ENCODE results near the gene NUDT9.
"Not testable (repeated sequence)": the region's sequence is repeated elsewhere in the genome, so short reads cannot be mapped to it uniquely, and the experiment has no call there.

NUDT9 gene, protein sequence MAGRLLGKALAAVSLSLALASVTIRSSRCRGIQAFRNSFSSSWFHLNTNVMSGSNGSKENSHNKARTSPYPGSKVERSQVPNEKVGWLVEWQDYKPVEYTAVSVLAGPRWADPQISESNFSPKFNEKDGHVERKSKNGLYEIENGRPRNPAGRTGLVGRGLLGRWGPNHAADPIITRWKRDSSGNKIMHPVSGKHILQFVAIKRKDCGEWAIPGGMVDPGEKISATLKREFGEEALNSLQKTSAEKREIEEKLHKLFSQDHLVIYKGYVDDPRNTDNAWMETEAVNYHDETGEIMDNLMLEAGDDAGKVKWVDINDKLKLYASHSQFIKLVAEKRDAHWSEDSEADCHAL

DNA sequence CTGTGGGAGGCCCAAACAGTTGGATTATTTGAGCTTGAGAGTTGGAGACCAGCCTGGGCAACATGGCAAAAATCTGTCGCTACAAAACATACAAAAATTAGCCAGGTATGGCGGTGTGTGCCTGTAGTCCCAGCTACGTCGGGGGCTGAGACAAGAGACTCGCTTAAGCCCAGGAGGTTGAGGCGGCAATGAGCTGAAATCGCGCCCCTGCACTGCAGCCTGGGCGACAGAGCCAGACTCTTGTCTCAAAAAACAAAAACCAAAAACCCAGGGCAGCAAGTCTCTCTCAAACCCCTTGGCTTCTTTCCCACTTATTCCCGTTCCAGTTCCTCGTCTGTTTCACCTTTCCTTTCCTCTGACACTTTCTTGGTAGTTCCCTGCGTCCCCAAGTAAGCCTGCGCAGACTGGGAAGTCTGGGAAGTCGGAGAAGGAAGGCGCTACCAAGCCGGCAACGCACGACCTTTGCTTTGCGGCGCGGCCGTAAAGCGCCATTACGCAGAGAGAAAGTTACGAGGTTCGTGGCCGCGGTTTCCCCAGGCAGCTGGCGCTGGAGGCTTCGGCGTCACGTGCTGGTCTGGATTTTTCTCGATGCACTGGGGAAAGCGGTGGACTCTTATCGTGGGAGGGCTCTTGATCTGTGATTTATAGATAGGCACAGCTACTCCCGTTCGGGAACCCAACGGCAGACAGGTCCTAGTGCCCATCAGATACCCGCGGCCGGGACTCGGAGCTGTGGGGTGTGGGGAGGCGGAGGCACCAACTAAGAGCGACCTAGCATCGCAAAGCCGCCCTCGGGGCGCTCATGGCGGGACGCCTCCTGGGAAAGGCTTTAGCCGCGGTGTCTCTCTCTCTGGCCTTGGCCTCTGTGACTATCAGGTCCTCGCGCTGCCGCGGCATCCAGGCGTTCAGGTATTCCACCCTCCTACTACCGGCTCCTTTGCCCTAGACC is at the start of gene NUDT9:
TSS of gene NUDT9 (plus strand) at position 470 of the 949 bp plus-strand sequence. CDS start at position 803, 333 bp downstream.
- Mint-ChIP-seq H3K4me1 (peaks cover 24% of the 10 kb centered on the region), H3K36me3 (no peaks in the 10 kb centered on the region), H3K9me3 (no peaks in the 10 kb centered on the region), H3K27me3 (no peaks in the 10 kb centered on the region), H3K27ac (peak within 1 kb of the TSS; percentile 94), H3K4me3 (peak within 1 kb of the TSS; percentile 99)
- peak; percentile 96 for ATAC-seq

DNA sequence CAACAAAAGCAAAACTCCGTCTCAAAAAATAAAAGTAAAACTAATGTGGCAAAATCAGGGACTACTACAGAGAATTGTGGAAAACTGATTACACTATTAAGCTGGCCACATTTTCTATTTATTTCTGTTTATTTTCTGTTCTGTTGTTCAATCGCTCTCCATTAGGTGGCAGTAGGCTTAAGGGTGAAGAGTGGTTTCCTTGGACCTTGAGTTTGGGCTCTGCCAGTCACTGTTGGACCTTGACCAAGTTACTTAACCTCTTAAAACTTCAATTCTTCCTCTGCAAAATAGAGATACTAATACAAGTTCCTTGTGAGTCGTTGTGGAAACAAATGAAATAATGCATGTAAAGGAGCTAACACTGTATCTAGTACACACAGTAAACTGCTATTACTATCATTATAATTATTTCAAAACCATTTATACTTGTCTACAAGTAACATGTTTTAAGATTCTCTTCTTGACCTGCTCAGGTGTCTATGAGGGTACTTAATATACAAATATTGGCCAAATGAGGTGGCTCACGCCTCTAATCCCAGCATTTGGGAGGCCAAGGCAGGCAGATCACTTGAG is 46.6 kb upstream of the NUDT9 start:
- no peaks in the 10 kb centered on the region for H3K27me3 Mint-ChIP-seq
- H3K36me3 Mint-ChIP-seq: peaks cover 14% of the 10 kb centered on the region
- H3K27ac Mint-ChIP-seq: no peak overlapping the region
- no peak overlapping the region for H3K4me3 Mint-ChIP-seq
- H3K4me1 Mint-ChIP-seq: peaks cover 5% of the 10 kb centered on the region
- no peaks in the 10 kb centered on the region for H3K9me3 Mint-ChIP-seq
- ATAC-seq: no peak

DNA sequence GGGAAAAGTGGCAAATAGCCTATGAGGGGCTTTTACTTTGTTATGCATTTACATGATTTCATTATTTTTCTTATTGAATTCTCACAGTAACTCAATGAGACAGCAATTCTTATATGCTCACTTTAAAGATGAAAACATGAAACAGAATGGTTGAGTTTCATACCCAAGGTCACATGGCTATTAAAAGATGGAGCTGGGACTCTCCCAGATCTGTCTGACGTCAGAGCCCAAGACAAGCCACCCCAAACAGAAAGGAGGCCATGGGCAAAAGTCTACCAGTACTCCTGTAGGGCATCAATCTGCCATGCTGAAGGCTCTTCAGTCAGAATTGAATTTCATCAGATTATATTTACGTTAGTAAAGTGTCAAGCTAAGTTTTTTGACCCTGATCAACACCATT is 44.6 kb upstream of the NUDT9 start:
- H3K27me3 Mint-ChIP-seq: no peaks in the 10 kb centered on the region

DNA sequence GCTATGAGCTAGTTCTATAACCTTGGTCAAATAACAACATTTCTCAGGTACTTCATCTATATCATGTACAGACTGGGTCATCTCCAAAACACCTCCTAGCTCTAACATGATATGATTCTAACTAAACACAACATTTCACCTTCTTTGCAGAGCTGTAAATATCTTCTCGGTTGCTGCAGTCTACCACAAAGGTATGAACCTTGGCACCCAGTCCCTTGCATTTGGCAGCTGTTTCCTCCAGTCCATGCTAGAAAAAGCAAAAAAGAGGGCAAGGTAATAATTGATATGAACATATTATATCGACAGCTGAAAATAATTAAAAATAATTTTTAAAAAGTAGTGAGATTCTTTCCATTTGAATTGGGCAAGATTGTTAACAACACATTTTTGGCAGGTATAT is 40.3 kb upstream of the NUDT9 start:
- no peak overlapping the region for H3K4me3 Mint-ChIP-seq
- peaks cover 37% of the 10 kb centered on the region for H3K36me3 Mint-ChIP-seq
- no peaks in the 10 kb centered on the region for H3K27me3 Mint-ChIP-seq
- no peak for ATAC-seq
- H3K27ac Mint-ChIP-seq: no peak overlapping the region
- H3K9me3 Mint-ChIP-seq: peaks cover 3% of the 10 kb centered on the region
- peaks cover 34% of the 10 kb centered on the region for H3K4me1 Mint-ChIP-seq

More for the DNA sequence above, 44.6 kb upstream of the NUDT9 start:
- no peak for ATAC-seq
- Mint-ChIP-seq H3K4me1 (peaks cover 8% of the 10 kb centered on the region), H3K9me3 (no peaks in the 10 kb centered on the region), H3K36me3 (peaks cover 16% of the 10 kb centered on the region), H3K4me3 (no peak overlapping the region), H3K27ac (no peak overlapping the region)

DNA sequence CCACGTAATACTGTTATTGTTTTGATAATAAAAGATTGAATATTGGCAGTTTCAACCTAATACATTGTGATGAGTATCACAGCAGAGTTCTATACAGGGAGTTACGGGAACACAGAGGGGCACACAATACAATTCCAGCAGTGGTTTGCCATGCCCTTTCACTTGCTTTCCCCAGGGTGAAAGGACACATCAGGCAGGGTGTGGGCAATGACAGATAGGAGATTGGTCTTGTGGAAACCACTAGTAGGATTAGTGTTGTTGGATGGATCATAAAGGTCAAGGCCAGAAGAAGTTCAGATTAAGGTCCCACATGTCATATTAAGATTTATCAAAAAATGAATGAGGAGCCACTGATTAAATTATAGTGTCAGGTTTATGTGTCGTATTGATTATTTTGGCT is 39.4 kb upstream of the NUDT9 start:
- H3K36me3 Mint-ChIP-seq: peaks cover 45% of the 10 kb centered on the region

DNA sequence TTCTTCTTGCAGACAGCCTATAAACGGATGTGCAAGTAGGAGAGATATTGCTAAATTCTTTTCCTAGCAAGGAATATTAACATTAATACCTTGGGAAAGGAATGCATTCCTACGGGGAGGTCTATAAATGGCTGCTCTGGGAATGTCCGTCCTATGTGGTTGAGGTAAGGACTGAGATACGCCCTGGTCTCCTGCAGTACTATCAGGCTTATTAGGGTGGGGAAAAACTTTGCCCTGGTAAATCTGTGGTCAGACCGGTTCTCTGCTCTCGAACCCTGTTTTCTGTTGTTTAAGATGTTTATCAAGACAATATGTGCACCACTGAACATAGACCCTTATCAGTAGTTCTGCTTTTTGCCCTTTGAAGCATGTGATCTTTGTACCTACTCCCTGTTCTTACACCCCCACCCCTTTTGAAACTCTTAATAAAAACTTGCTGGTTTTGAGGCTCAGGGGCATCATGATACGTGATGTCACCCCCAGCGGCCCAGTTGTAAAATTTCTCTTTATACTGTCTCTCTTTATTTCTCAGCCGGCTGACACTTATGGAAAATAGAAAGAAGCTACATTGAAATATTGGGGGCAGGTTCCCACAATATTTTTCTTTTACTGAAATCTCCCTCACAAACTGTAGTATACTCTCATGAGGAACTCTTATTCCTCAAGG is 37.8 kb upstream of the NUDT9 start:
- H3K9me3 Mint-ChIP-seq, H3K4me3 Mint-ChIP-seq, H3K27me3 Mint-ChIP-seq, ATAC-seq, H3K27ac Mint-ChIP-seq: not testable (repeated sequence)
- Mint-ChIP-seq H3K4me1 (peaks cover 52% of the 10 kb centered on the region), H3K36me3 (peaks cover 54% of the 10 kb centered on the region)

More for the DNA sequence above, 39.4 kb upstream of the NUDT9 start:
- peaks cover 3% of the 10 kb centered on the region for H3K9me3 Mint-ChIP-seq
- peaks cover 40% of the 10 kb centered on the region for H3K4me1 Mint-ChIP-seq
- ATAC-seq: no peak
- H3K27ac Mint-ChIP-seq: peak overlapping the region; percentile 4
- H3K4me3 Mint-ChIP-seq: no peak overlapping the region
- H3K27me3 Mint-ChIP-seq: no peaks in the 10 kb centered on the region

DNA sequence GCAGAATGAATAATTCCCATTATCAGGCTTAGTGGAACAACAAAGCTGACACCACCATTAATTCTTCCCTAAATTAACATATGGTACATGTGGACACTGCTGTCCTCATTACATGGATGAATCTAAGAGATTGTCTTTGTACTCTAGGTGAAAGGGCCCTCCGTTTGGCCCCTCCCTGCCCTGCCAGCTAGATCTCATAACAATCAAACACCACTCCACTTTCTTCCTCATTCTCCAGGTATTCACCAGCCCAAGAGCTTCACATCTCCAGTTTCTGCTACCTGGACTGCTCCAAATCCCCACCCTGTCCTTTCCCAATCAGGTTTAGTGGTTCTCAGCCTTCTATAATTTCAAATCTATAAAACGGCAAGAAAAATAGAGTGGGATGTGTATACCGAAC is 35.1 kb upstream of the NUDT9 start:
- Mint-ChIP-seq H3K27ac (peak overlapping the region; percentile 70), H3K27me3 (no peaks in the 10 kb centered on the region), H3K36me3 (peaks cover 45% of the 10 kb centered on the region), H3K9me3 (peaks cover 3% of the 10 kb centered on the region), H3K4me3 (no peak overlapping the region), H3K4me1 (peaks cover 60% of the 10 kb centered on the region)
- no peak for ATAC-seq

DNA sequence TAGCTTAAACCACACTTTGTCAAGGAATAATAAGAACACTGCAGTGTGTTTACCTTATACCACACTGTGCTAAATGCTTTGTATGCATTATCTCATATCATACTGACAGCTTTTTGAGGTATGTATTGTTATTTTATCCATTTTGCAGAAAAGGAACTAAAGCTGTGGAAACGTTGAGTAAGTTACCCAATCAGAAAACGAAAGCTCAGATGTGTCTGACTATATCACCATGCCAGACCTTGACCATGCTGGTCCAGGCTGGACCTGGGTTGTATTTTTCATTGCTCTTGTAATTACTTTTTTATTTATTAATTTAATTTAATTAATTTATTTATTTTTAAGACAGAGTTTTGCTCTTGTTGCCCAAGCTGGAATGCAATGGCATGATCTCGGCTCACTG is 33.5 kb upstream of the NUDT9 start:
- Mint-ChIP-seq H3K9me3 (peaks cover 3% of the 10 kb centered on the region), H3K4me3 (peak overlapping the region; percentile 92), H3K36me3 (peaks cover 34% of the 10 kb centered on the region), H3K27me3 (no peaks in the 10 kb centered on the region), H3K4me1 (peaks cover 46% of the 10 kb centered on the region), H3K27ac (peak overlapping the region; percentile 70)
- ATAC-seq: no peak

DNA sequence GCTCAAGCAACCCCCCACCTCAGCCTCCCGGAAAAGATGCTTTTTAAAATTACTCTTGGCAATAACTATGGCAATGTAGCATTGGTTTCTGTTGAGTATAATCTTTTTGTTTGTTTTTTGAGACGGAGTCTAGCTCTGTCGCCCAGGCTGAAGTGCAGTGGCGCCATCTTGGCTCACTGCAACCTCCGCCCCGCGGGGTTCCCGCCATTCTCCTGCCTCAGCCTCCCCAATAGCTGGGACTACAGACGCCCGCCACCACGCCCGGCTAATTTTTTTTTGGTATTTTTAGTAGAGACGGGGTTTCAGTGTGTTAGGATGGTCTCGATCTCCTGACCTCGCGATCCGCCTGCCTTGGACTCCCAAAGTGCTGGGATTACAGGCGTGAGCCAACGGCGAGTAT is 32.3 kb upstream of the NUDT9 start:
- Mint-ChIP-seq H3K27ac (peak overlapping the region; percentile 91), H3K4me1 (peaks cover 40% of the 10 kb centered on the region), H3K4me3 (peak overlapping the region; percentile 92), H3K36me3 (peaks cover 28% of the 10 kb centered on the region)
- not testable (repeated sequence) for H3K27me3 Mint-ChIP-seq, H3K9me3 Mint-ChIP-seq, ATAC-seq

DNA sequence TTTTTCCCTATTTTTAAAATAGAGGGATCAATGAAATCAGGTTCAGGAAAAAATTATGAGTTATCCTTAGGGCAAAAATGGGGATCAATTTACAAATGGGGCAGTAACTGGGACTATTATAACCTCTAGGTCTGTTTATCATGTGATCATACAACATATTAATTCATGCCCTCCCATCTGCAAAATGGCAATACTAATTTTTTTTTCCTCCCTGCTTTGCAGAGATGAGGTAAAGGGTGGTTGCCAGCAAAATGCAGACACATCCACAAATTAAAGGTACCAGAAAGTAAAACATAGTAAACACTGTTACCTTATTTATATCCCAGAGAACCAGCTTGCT is 31.9 kb upstream of the NUDT9 start:
- H3K27me3 Mint-ChIP-seq: no peaks in the 10 kb centered on the region
- no peaks in the 10 kb centered on the region for H3K9me3 Mint-ChIP-seq
- peak overlapping the region; percentile 91 for H3K27ac Mint-ChIP-seq
- H3K4me1 Mint-ChIP-seq: peaks cover 38% of the 10 kb centered on the region
- no peak for ATAC-seq
- H3K4me3 Mint-ChIP-seq: peak overlapping the region; percentile 92
- peaks cover 23% of the 10 kb centered on the region for H3K36me3 Mint-ChIP-seq

DNA sequence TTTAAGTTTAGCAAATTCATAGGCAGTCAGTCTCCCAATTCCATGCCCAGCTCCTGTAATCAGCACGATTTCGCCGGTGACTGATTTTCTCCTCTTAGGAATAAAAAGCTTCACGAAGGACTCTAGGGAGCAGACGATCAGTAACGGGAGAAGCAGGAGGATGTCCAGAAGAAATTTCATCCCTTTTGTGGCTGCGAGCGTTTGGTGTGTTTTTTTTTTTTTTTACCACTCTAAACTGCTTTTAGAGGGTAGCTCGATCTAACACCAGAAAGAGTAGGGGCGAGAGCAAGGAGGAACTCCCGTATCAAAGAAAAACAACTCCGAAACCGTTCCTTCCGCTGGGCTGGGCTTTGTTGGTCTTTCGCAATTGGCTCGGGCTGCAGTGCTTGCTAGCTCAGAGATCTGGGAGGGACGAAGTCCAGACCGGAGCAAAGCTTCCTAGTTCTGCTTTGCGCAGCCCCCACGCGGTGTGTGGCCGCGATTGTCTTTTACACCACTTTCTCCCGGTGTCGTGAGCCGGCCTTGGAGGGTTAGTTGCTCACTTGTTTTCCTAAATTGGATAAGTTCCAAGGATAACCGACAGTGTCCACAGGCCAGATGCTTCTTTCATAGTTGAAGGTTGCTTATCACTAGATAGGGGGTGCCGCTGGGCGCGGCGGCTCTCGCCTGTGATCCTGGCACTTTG is 31.3 kb upstream of the NUDT9 start, which contains the start of gene HSD17B11:
TSS of gene HSD17B11 (minus strand) at position 298 of the 685 bp plus-strand sequence. CDS start at position 180, 118 bp downstream.
- H3K4me3 Mint-ChIP-seq: peak within 1 kb of the TSS; percentile 92
- ATAC-seq: peak; percentile 100
- H3K27ac Mint-ChIP-seq: peak within 1 kb of the TSS; percentile 91
- H3K4me1 Mint-ChIP-seq: peaks cover 38% of the 10 kb centered on the region
- no peaks in the 10 kb centered on the region for H3K9me3 Mint-ChIP-seq
- no peaks in the 10 kb centered on the region for H3K27me3 Mint-ChIP-seq
- H3K36me3 Mint-ChIP-seq: peaks cover 23% of the 10 kb centered on the region

DNA sequence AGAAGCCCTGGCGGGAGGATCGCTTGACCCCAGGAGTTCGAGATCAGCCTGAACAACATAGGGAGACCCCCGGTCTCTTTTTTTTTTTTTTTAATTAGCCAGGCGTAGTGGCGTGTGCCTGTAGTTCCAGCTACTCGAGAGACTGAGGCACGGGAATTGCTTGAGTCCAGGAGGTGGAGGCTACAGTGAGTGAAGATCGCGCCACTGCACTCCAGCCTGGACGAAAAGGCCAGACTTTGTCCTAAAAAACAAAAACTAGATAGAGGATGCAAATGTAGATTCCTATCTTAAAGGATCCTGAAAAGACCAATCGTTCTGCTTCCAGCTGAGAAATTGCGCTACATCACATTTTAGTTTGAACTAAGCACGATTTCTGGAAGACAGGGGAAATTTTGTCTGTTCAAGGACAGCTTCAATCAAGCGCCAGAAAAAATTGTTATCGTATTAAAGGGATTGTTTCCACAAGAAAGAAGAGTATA is 30.8 kb upstream of the NUDT9 start:
- Mint-ChIP-seq H3K4me3 (peak overlapping the region; percentile 92), H3K36me3 (peaks cover 21% of the 10 kb centered on the region), H3K4me1 (peaks cover 36% of the 10 kb centered on the region), H3K9me3 (no peaks in the 10 kb centered on the region), H3K27ac (peak overlapping the region; percentile 91), H3K27me3 (no peaks in the 10 kb centered on the region)
- peak; percentile 34 for ATAC-seq

DNA sequence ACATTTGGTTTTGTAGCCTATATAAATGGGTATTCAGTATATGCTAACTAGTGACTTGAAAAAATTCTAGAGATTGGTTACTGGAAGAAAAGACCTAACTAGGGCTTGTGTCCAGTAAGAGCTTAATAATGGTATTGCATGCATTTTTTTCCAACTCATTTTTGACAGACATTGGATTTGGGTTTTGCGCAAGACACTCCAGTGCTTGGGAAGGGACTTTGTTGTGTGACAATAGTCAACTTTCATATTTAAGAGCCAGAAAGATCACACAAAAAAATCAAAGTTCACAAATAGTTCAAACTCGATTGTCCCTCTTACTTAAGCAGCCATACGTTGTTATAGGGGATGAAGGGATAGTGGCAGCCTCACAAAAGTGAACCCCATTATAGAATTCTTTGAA is 30.2 kb upstream of the NUDT9 start:
- ATAC-seq: no peak
- no peak overlapping the region for H3K4me3 Mint-ChIP-seq
- no peaks in the 10 kb centered on the region for H3K27me3 Mint-ChIP-seq
- peaks cover 31% of the 10 kb centered on the region for H3K4me1 Mint-ChIP-seq
- H3K9me3 Mint-ChIP-seq: no peaks in the 10 kb centered on the region
- H3K27ac Mint-ChIP-seq: no peak overlapping the region
- peaks cover 16% of the 10 kb centered on the region for H3K36me3 Mint-ChIP-seq

DNA sequence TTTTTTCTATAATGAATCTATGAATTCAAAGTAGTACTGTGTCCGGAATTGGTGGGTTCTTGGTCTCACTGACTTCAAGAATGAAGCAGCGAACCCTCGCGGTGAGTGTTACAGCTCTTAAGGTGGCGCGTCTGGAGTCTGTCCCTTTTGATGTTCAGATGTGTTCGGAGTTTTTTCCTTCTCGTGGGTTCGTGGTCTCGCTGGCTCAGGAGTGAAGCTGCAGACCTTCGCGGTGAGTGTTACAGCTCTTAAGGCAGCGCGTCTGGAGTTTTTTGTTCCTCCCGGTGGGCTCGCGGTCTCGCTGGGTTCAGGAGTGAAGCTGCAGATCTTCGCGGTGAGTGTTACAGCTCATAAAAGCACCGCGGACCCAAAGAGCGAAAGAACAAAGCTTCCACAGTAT is 27.3 kb upstream of the NUDT9 start:
- not testable (repeated sequence) for H3K4me3 Mint-ChIP-seq, H3K27me3 Mint-ChIP-seq, H3K27ac Mint-ChIP-seq, H3K9me3 Mint-ChIP-seq, H3K36me3 Mint-ChIP-seq, ATAC-seq, H3K4me1 Mint-ChIP-seq
